GM19239 (cell line): ENCODE measurements around the gene CDC14B.

ENCODE experiments used
- DNase-seq: peaks from one replicate; pipeline ENCODE4 v3.0.0; 2011; ENCODE audit warnings: low spot score; ENCODE audit not compliant: insufficient read length
- FAIRE-seq: peaks from 2 replicates; lab custom pipeline; 2011; peaks lifted over from hg19 to GRCh38; lab: Jason Lieb, UNC

Gene CDC14B

GRCh38 chr9:96459268-96460007 is 160.2 kb downstream of the CDC14B start:
- DNase-seq (no peak), FAIRE-seq (no peak)

GRCh38 chr9:96458226-96458625 is 161.4 kb downstream of the CDC14B start:
- no peak for FAIRE-seq
- no peak for DNase-seq

DNA sequence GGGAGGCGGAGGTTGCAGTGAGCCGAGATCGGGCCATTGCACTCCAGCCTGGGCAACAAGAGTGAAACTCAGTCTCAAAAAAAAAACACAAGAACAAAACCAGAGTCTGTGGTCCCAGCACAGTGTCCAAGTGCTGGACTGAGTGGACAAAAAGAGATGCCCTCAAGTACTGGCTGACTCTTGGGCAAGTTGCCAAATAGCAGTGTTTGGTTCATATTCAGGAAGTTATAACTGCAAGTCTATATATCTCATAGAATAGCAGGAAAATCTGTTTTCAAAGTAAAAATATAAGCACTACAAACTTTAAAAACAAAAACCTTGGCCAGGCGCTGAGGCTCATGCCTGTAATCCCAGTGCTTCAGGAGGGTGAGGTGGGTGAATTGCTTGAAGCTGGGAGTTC is 162.4 kb downstream of the CDC14B start:
- FAIRE-seq = no peak
- DNase-seq = no peak

DNA sequence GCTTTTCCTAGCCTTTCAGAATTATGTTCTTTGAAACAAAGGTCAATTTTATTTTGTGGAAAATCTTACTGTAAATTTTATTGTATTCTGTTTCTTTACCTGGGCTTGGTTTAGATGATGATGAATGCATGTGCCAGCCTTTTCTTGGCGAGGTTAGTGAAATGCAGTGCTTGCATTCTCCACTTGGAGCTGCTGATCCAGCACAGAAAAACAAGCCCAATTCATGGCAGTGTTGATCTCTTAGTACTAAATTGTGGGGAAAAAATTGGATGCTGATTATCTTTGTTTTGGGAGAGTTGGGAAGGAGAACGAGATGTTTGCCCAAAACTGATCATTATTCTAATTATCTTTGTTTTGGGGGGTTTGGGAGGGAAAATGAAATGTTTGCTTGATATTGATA is 166.0 kb downstream of the CDC14B start:
- FAIRE-seq (no peak), DNase-seq (no peak)

DNA sequence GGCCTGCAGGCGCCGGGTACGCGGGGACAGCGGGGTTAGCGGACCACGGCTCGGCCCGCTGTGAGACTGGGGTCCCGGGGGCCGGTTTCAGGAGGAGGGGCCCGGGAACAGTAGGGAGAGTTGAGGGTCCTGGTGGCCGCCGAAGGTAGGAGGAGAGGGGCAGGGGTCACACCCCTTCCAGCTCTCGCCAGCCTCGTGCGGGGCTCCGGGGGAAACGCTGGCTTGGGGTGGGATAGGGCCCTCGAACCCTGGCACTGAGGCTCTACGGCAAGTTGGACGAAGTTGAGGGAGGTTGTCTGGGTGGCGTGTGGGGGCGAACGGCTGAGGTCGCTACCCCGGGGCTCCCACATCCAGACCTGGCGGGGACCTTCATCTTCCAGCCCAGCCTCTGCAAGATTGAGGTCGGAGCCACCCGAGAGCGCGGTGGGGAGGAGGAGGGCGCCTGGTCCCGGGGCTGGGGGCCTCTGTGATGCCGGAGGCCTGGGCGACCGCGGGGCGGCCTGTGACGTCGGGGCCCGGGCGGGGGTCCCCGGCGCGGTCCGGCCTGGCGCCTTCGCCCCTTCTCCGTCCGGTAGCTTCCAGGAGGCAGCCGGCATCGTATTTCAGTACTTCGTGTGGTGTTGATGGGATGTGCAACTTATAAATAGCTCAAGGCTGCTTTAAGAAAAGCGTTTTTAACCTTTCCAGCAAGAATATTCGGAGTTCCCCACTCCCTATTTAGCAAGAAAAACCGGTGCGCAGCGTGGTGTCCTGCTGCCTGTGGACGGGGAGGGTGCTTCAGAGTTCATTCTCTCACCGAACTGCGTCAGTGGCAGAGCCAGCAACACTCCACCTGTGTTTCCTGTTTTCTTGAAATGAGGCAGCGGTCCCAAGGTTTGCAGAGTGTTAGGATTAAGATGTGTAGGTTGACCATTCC is 168.8 kb downstream of the CDC14B start:
- DNase-seq = peak; percentile 18
- FAIRE-seq = no peak
